Suppressor macrophage treated with lipopolysaccharide for 1 hour (primary cell): ENCODE results near the gene PCDHA8.
"Not testable (repeated sequence)": the region's sequence is repeated elsewhere in the genome, so short reads cannot be mapped to it uniquely, and the experiment has no call there.

Experiments used
- DNase-seq, 3 donors: peaks; one replicate each; pipeline ENCODE4 v3.0.0-alpha.2; 2020 to 2022

Gene PCDHA8

DNA sequence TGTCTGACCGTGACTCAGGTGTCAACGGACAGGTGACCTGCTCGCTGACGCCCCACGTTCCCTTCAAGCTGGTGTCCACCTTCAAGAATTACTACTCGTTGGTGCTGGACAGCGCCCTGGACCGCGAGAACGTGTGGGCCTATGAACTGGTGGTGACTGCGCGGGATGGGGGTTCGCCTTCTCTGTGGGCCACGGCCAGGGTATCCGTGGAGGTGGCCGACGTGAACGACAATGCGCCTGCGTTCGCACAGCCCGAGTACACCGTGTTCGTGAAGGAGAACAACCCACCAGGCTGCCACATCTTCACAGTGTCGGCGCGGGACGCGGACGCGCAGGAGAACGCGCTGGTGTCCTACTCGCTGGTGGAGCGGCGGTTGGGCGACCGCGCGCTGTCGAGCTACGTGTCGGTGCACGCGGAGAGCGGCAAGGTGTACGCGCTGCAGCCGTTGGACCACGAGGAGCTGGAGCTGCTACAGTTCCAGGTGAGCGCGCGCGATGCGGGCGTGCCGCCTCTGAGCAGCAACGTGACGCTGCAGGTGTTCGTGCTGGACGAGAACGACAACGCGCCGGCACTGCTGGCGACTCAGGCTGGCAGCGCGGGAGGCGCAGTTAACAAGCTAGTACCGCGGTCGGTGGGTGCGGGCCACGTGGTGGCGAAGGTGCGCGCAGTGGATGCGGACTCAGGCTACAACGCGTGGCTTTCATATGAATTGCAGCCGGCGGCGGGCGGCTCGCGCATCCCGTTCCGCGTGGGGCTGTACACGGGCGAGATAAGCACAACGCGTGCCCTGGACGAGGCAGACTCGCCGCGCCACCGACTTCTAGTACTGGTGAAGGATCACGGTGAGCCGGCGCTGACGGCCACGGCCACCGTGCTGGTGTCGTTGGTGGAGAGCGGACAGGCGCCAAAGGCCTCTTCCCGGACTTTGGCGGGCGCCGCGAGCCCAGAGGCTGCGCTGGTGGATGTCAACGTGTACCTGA, 29.5 kb downstream of the PCDHA8 start:
- DNase-seq, result no peak

GRCh38 chr5:140875085-140876065, 34.4 kb downstream of the PCDHA8 start, which contains the start of gene PCDHA12:
Gene PCDHA12 (plus strand): TSS chr5:140875308. CDS start chr5:140875473, 165 bp downstream.
- no peak for DNase-seq

DNA sequence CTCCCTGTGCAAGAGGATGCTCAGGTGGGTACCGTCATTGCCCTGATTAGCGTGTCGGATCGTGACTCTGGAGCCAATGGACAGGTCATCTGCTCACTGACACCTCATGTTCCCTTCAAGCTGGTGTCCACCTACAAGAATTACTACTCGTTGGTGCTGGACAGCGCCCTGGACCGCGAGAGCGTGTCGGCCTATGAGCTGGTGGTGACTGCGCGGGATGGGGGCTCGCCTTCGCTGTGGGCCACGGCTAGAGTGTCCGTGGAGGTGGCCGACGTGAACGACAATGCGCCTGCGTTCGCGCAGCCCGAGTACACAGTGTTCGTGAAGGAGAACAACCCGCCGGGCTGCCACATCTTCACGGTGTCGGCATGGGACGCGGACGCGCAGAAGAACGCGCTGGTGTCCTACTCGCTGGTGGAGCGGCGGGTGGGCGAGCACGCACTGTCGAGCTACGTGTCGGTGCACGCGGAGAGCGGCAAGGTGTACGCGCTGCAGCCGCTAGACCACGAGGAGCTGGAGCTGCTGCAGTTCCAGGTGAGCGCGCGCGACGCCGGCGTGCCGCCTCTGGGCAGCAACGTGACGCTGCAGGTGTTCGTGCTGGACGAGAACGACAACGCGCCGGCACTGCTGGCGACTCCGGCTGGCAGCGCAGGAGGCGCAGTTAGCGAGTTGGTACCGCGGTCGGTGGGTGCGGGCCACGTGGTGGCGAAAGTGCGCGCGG, 35.7 kb downstream of the PCDHA8 start:
- not testable (repeated sequence) for DNase-seq

GRCh38 chr5:140877262-140877581, 36.2 kb downstream of the PCDHA8 start:
- no peak for DNase-seq

DNA sequence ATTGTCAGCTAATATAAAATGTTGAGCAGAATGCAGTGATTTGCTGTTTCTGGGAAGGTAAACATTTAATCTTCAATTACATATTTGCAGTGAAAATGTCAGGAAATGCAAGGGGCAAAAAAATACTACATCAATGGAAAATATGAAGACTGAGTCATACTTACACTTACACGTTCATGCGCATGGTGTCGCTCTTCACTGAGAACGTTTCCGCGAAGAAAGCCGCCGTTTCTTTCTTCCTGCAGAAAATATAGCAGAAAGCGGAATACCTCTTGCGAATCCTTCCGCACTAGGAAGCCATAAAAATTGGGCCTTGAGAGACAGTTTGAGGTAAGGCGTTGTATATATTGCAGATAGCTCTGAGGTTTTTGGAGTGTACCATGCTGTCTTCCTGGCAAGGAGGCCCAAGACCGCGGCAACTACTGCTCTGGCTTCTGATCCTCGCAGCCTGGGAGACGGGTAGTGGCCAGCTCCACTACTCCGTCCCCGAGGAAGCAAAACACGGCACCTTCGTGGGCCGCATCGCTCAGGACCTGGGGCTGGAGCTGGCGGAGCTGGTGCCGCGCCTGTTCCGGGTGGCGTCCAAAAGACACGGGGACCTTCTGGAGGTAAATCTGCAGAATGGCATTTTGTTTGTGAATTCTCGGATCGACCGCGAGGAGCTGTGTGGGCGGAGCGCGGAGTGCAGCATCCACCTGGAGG, 41.1 kb downstream of the PCDHA8 start, which contains the start of gene PCDHA13:
Gene PCDHA13 (plus strand): TSS at position 236 of the 702 bp plus-strand sequence. CDS start 145 bp downstream, at position 381.
- DNase-seq, result no peak

- DNase-seq, result no peak
These were observed 41.6 kb downstream of the PCDHA8 start for GRCh38 chr5:140882591-140882899.

GRCh38 chr5:140883373-140883772, 42.4 kb downstream of the PCDHA8 start:
- no peak for DNase-seq

DNA sequence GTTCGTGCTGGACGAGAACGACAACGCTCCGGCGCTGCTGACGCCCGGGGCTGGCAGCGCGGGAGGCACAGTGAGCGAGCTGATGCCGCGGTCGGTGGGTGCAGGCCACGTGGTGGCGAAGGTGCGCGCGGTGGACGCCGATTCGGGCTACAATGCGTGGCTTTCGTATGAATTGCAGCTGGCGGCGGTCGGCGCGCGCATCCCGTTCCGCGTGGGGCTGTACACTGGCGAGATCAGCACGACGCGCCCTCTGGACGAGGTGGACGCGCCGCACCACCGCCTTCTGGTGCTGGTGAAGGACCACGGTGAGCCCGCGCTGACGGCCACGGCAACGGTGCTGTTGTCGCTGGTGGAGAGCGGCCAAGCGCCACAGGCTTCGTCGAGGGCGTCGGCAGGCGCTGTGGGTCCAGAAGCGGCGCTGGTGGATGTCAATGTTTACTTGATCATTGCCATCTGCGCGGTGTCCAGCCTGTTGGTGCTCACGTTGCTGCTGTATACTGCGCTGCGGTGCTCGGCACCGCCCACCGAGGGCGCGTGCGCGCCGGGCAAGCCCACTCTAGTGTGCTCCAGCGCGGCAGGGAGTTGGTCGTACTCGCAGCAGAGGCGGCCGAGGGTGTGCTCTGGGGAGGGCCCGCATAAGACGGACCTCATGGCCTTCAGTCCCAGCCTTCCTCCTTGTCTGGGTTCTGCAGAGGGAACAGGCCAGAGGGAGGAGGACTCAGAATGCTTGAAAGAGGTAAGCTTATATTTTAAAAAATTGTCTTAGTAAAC, 43.1 kb downstream of the PCDHA8 start:
- no peak for DNase-seq
